ENCODE measurements around the gene PLA2G5.

Gene PLA2G5

GRCh38 chr1:20083178-20083944, 13.4 kb downstream of the PLA2G5 start:
- H3K27me3 Mint-ChIP-seq = peaks cover 36% of the 10 kb centered on the region
- H3K9me3 Mint-ChIP-seq = no peaks in the 10 kb centered on the region
- no peak for ATAC-seq (replicated peaks; ENCODE audit: extremely low read depth, poor library complexity, severe bottlenecking)
- peak overlapping the region; percentile 3 for H3K27ac Mint-ChIP-seq (ENCODE audit: low read depth)
- DNase-seq (ENCODE audit: low spot score in 2 of 2) = no peak
- peaks cover 17% of the 10 kb centered on the region for H3K4me1 Mint-ChIP-seq
- peaks cover 3% of the 10 kb centered on the region for H3K36me3 Mint-ChIP-seq (ENCODE audit: insufficient read depth)
- H3K4me3 Mint-ChIP-seq = no peak overlapping the region

GRCh38 chr1:20086800-20087199, 16.8 kb downstream of the PLA2G5 start:
- H3K27ac Mint-ChIP-seq (ENCODE audit: low read depth) = no peak overlapping the region
- H3K4me3 Mint-ChIP-seq = no peak overlapping the region
- peaks cover 22% of the 10 kb centered on the region for H3K27me3 Mint-ChIP-seq
- DNase-seq (ENCODE audit: low spot score in 2 of 2) (no peak), ATAC-seq (replicated peaks; ENCODE audit: extremely low read depth, poor library complexity, severe bottlenecking) (no peak)
- H3K36me3 Mint-ChIP-seq (ENCODE audit: insufficient read depth) = peaks cover 3% of the 10 kb centered on the region
- no peaks in the 10 kb centered on the region for H3K4me1 Mint-ChIP-seq
- H3K9me3 Mint-ChIP-seq = no peaks in the 10 kb centered on the region

- DNase-seq (ENCODE audit: low spot score in 2 of 2) = no peak
- Mint-ChIP-seq H3K36me3 (ENCODE audit: insufficient read depth) (peaks cover 3% of the 10 kb centered on the region), H3K4me1 (no peaks in the 10 kb centered on the region), H3K9me3 (no peaks in the 10 kb centered on the region), H3K27ac (ENCODE audit: low read depth) (no peak overlapping the region), H3K27me3 (peaks cover 21% of the 10 kb centered on the region), H3K4me3 (no peak overlapping the region)
- ATAC-seq (replicated peaks; ENCODE audit: extremely low read depth, poor library complexity, severe bottlenecking) = no peak
Measured at GRCh38 chr1:20087668-20088067, 17.7 kb downstream of the PLA2G5 start.

- no peaks in the 10 kb centered on the region for H3K9me3 Mint-ChIP-seq
- no peak overlapping the region for H3K27ac Mint-ChIP-seq (ENCODE audit: low read depth)
- H3K27me3 Mint-ChIP-seq = peaks cover 38% of the 10 kb centered on the region
- no peak overlapping the region for H3K4me3 Mint-ChIP-seq
- DNase-seq (ENCODE audit: low spot score in 2 of 2) (no peak), ATAC-seq (replicated peaks; ENCODE audit: extremely low read depth, poor library complexity, severe bottlenecking) (no peak)
- H3K4me1 Mint-ChIP-seq = no peaks in the 10 kb centered on the region
- no peaks in the 10 kb centered on the region for H3K36me3 Mint-ChIP-seq (ENCODE audit: insufficient read depth)
Measured at GRCh38 chr1:20089328-20090077, 19.5 kb downstream of the PLA2G5 start.

DNA sequence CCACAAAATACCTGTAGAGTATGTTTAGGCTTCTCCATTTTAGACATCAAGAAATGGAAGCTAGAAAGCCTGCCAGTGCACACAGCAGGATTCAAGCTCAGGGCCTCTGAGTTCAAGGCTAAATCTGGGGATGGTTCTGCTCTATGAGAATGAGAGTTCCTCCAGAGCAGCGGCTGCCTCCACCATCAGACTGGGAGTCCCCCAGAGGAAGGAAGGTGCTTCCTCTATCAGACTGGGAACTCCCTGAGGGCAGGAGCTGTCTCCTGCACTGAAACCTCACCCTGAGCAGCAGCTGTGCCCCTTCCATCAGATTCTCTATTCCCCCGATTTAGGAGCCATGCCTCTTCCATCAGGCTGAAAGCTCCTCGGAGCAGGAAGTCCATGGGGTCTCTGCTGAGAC, 20.1 kb downstream of the PLA2G5 start:
- DNase-seq (ENCODE audit: low spot score in 2 of 2) (no peak), ATAC-seq (replicated peaks; ENCODE audit: extremely low read depth, poor library complexity, severe bottlenecking) (no peak)
- H3K36me3 Mint-ChIP-seq (ENCODE audit: insufficient read depth) = no peaks in the 10 kb centered on the region
- no peak overlapping the region for H3K4me3 Mint-ChIP-seq
- H3K9me3 Mint-ChIP-seq = no peaks in the 10 kb centered on the region
- no peak overlapping the region for H3K27ac Mint-ChIP-seq (ENCODE audit: low read depth)
- H3K4me1 Mint-ChIP-seq = no peaks in the 10 kb centered on the region
- peaks cover 38% of the 10 kb centered on the region for H3K27me3 Mint-ChIP-seq

- Mint-ChIP-seq H3K27me3 (peaks cover 38% of the 10 kb centered on the region), H3K27ac (ENCODE audit: low read depth) (no peak overlapping the region), H3K4me1 (no peaks in the 10 kb centered on the region), H3K36me3 (ENCODE audit: insufficient read depth) (no peaks in the 10 kb centered on the region), H3K4me3 (no peak overlapping the region), H3K9me3 (no peaks in the 10 kb centered on the region)
- ATAC-seq (replicated peaks; ENCODE audit: extremely low read depth, poor library complexity, severe bottlenecking) (no peak), DNase-seq (ENCODE audit: low spot score in 2 of 2) (no peak)
Measured at GRCh38 chr1:20090641-20091040, 20.6 kb downstream of the PLA2G5 start.

DNA sequence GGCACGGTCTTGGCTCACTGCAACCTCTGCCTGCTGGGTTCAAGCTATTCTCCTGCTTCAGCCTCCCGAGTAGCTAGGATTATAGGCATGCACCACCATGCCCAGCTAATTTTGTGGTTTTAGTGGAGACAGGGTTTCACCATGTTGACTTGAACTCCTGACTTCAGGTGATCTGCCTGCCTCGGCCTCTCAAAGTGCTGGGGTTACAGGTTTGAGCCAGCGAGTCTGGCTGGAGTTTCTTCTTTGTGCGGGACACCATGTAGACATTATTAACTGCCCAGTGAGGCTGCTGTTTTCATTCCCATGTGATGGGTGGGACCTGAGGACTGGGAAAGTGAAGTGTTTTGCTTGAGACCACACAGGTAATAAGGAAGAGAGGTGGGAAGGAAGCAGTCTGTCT, 23.3 kb downstream of the PLA2G5 start:
- Mint-ChIP-seq H3K27ac (ENCODE audit: low read depth) (no peak overlapping the region), H3K4me3 (no peak overlapping the region), H3K27me3 (peaks cover 38% of the 10 kb centered on the region), H3K4me1 (no peaks in the 10 kb centered on the region), H3K9me3 (no peaks in the 10 kb centered on the region), H3K36me3 (ENCODE audit: insufficient read depth) (no peaks in the 10 kb centered on the region)
- DNase-seq (ENCODE audit: low spot score in 2 of 2) (no peak), ATAC-seq (replicated peaks; ENCODE audit: extremely low read depth, poor library complexity, severe bottlenecking) (no peak)

DNA sequence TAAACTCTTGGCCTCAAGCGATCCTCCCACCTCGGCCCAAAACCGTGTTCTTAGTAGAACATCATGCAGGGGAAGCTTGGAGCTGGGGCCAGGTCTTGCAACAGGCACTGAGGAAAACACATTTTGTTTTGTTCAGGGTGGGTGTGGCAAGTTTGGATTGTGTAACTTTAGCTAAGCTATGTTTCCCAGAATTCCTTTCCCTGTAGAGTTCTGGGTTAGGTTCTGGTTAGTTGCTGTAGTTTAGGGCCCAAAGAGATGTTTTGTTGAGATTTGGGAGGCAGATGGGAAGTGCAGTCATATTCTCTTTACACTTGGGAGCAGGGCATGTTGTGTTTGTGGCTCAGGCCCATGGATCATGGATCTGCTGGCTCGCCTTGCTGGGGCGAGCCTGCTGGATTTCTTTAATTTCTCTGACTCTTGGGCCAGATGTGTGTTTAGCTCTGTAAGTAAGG, 24.0 kb downstream of the PLA2G5 start:
- no peak overlapping the region for H3K4me3 Mint-ChIP-seq
- DNase-seq (ENCODE audit: low spot score in 2 of 2) (no peak), ATAC-seq (replicated peaks; ENCODE audit: extremely low read depth, poor library complexity, severe bottlenecking) (no peak)
- H3K4me1 Mint-ChIP-seq = no peaks in the 10 kb centered on the region
- no peak overlapping the region for H3K27ac Mint-ChIP-seq (ENCODE audit: low read depth)
- H3K27me3 Mint-ChIP-seq = peaks cover 38% of the 10 kb centered on the region
- no peaks in the 10 kb centered on the region for H3K36me3 Mint-ChIP-seq (ENCODE audit: insufficient read depth)
- H3K9me3 Mint-ChIP-seq = no peaks in the 10 kb centered on the region

- ATAC-seq (replicated peaks; ENCODE audit: extremely low read depth, poor library complexity, severe bottlenecking) (no peak), DNase-seq (ENCODE audit: low spot score in 2 of 2) (no peak)
- no peak overlapping the region for H3K27ac Mint-ChIP-seq (ENCODE audit: low read depth)
Measured at GRCh38 chr1:20095564-20096434, 25.8 kb downstream of the PLA2G5 start.

GRCh38 chr1:20096840-20097447, 26.9 kb downstream of the PLA2G5 start:
- no peak for DNase-seq (ENCODE audit: low spot score in 2 of 2)
- H3K27ac Mint-ChIP-seq (ENCODE audit: low read depth) = no peak overlapping the region
- no peaks in the 10 kb centered on the region for H3K9me3 Mint-ChIP-seq
- ATAC-seq (replicated peaks; ENCODE audit: extremely low read depth, poor library complexity, severe bottlenecking) = no peak
- H3K27me3 Mint-ChIP-seq = peaks cover 18% of the 10 kb centered on the region
- no peaks in the 10 kb centered on the region for H3K4me1 Mint-ChIP-seq
- no peaks in the 10 kb centered on the region for H3K36me3 Mint-ChIP-seq (ENCODE audit: insufficient read depth)
- H3K4me3 Mint-ChIP-seq = no peak overlapping the region

More at GRCh38 chr1:20095564-20096434, 25.8 kb downstream of the PLA2G5 start:
- H3K4me3 Mint-ChIP-seq = no peak overlapping the region
- no peaks in the 10 kb centered on the region for H3K36me3 Mint-ChIP-seq (ENCODE audit: insufficient read depth)
- no peaks in the 10 kb centered on the region for H3K4me1 Mint-ChIP-seq
- H3K27me3 Mint-ChIP-seq = peaks cover 22% of the 10 kb centered on the region
- H3K9me3 Mint-ChIP-seq = no peaks in the 10 kb centered on the region

DNA sequence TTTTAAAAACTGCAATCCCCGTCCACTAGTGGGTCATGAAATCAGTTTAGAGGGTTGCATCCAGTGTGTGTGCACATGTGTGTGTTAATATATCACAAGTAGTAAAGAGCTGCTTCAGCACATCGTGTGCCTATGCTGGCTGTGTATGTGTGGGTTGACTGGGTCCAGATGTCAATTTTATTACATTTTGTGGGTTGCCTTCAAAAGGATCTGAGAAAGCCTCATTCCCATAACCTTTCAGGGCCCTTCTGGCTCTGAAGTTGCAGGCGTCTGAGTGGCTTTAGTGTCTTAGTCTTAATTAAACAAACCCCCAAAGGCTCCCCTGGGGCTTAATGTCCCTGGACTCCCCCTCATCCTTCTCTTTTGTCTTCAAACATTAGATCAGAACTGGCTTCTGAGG, 29.5 kb downstream of the PLA2G5 start:
- no peak for ATAC-seq (replicated peaks; ENCODE audit: extremely low read depth, poor library complexity, severe bottlenecking)
- Mint-ChIP-seq H3K4me1 (no peaks in the 10 kb centered on the region), H3K27ac (ENCODE audit: low read depth) (no peak overlapping the region), H3K36me3 (ENCODE audit: insufficient read depth) (no peaks in the 10 kb centered on the region), H3K27me3 (no peaks in the 10 kb centered on the region), H3K9me3 (no peaks in the 10 kb centered on the region), H3K4me3 (no peak overlapping the region)
- DNase-seq (ENCODE audit: low spot score in 2 of 2) = no peak

- no peaks in the 10 kb centered on the region for H3K27me3 Mint-ChIP-seq
- no peak for DNase-seq (ENCODE audit: low spot score in 2 of 2)
- no peak overlapping the region for H3K27ac Mint-ChIP-seq (ENCODE audit: low read depth)
Measured at GRCh38 chr1:20100632-20101355, 30.8 kb downstream of the PLA2G5 start.

More at GRCh38 chr1:20100632-20101355, 30.8 kb downstream of the PLA2G5 start:
- Mint-ChIP-seq H3K36me3 (ENCODE audit: insufficient read depth) (no peaks in the 10 kb centered on the region), H3K9me3 (no peaks in the 10 kb centered on the region), H3K4me1 (no peaks in the 10 kb centered on the region), H3K4me3 (no peak overlapping the region)
- ATAC-seq (replicated peaks; ENCODE audit: extremely low read depth, poor library complexity, severe bottlenecking) = no peak

All from central memory CD8-positive, alpha-beta T cell (primary cell).